NB4 (cell line): ENCODE results near the gene CLMN.

Source experiments
- CTCF ChIP-seq: IDR thresholded peaks from one replicate; pipeline ENCODE4 v1.5.1; 2012; ENCODE audit warnings: low read depth, low read length
- POLR2A ChIP-seq: IDR thresholded peaks from 2 replicates; pipeline ENCODE4 v1.6.1; 2011; ENCODE audit warnings: mild to moderate bottlenecking; ENCODE audit not compliant: insufficient read length; ENCODE audit errors: extremely low read depth

- TF ChIP-seq CTCF (no peak), POLR2A (no peak)
Observed at GRCh38 chr14:95189367-95190132, 130.2 kb downstream of the CLMN start.
